SH-SY5Y (cell line): ENCODE measurements around the gene PRKCD.

Source experiments
- GATA2 ChIP-seq: IDR thresholded peaks from 2 replicates; pipeline ENCODE4 v1.6.1; 2011; ENCODE audit warnings: mild to moderate bottlenecking, low read depth, low read length
- GATA3 ChIP-seq: IDR thresholded peaks from 2 replicates; pipeline ENCODE4 v1.6.1; 2011; ENCODE audit warnings: low read depth, mild to moderate bottlenecking, low read length, moderate library complexity

DNA sequence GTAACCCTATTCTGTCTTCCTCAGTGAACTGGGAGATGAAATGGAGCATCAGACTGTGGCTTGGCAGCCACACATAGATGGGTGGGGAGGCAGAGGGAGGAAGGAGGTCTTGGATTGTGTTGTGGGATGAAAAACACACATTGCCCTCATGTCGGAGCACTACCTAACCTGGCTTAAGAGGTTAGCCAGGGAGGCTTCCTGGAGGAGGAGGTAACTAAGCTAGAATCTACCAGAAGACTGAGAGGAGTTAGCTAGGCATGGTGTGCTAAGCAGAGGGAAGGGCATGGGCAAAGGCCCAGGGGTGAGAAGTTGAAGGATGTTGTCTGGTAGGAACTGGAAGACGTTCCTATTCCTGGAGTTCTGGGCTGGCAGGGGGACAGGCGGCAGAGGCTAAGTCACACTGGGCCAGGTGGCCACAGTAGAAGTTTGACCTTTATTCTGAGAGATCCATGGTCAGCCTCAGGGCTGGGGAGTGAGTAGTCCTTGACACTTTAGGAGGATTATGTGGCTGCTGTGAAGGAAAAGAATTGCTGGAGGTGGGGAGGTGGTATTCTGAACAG lies 7.7 kb upstream of the PRKCD start:
- TF ChIP-seq GATA2 = no peak
- no peak for TF ChIP-seq GATA3
